ENCODE results near the gene COG3.
"Not testable (repeated sequence)": the region's sequence is repeated elsewhere in the genome, so short reads cannot be mapped to it uniquely, and the experiment has no call there.

Gene COG3

DNA sequence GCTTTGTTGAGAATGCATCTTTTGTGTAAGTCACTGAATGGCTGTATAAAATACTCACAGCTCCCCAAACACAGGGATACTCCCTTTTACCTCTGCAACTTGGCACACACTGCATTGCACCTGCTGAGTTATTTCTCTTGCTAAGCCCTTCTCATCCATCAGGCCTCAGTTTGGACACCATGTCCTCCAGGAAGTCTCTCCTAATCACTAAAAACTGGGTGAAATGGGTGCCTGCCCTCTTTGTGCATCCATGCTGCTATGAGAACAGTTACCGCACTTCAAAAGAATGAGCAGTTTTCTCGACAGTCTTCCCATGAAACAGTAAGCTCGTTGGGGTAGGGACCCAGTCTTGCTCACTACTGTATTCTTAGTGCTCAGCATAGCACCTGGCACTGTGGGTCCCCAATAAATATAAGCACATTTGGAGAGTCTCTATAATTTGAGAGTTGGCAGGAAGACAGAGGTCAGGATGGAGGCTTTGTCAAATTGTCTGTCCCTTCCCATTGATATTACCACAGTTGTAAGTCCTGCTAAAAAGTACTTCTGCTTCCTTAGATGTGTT is 41.9 kb upstream of the COG3 start:
- DNase-seq, result no peak
- no peak for TF ChIP-seq CTCF (IDR thresholded peaks at IDR 0.05)
- Mint-ChIP-seq H3K9me3 (no peaks in the 10 kb centered on the region), H3K4me1 (peaks cover 4% of the 10 kb centered on the region), H3K27me3 (ENCODE audit: low read depth, poor library complexity) (peaks cover 8% of the 10 kb centered on the region), H3K36me3 (ENCODE audit: low read depth) (no peaks in the 10 kb centered on the region), H3K27ac (no peak overlapping the region), H3K4me3 (no peak overlapping the region)

DNA sequence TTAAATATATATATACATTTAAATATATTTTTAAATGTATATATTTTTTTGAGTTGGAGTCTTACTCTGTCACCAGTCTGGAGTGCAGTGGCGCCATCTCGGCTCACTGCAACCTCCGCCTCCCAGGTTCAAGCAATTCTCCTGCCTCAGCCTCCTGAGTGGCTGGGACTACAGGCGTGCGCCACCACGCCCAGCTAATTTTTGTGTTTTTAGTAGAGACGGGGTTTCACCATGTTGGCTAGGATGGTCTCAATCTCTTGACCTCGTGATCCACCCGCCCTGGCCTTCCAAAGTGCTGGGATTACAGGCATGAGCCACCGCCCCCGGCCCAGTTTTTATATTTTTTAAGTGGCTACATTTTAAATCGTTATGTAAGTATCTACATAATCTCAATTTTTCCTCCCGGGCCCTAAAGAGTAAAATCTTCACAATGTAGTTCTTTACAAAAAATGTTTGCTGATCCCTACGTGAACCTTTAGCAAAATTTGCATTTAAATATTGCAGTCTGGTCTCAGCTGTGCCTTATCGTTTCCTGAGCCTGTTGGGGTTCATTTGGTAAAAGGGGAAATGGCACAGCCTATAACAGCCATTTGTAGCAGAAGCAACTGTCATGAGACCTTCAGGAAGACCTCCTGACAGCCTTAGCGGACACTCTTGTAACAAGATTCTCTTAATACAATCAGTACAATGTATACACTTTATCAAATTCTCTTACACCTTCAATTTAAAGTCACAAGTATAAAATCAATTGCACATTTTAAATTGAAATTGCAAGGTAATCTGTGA is 38.5 kb upstream of the COG3 start:
- not testable (repeated sequence) for H3K27me3 Mint-ChIP-seq (ENCODE audit: low read depth, poor library complexity); H3K4me3 Mint-ChIP-seq; H3K4me1 Mint-ChIP-seq; DNase-seq; H3K9me3 Mint-ChIP-seq; H3K27ac Mint-ChIP-seq; H3K36me3 Mint-ChIP-seq (ENCODE audit: low read depth)

DNA sequence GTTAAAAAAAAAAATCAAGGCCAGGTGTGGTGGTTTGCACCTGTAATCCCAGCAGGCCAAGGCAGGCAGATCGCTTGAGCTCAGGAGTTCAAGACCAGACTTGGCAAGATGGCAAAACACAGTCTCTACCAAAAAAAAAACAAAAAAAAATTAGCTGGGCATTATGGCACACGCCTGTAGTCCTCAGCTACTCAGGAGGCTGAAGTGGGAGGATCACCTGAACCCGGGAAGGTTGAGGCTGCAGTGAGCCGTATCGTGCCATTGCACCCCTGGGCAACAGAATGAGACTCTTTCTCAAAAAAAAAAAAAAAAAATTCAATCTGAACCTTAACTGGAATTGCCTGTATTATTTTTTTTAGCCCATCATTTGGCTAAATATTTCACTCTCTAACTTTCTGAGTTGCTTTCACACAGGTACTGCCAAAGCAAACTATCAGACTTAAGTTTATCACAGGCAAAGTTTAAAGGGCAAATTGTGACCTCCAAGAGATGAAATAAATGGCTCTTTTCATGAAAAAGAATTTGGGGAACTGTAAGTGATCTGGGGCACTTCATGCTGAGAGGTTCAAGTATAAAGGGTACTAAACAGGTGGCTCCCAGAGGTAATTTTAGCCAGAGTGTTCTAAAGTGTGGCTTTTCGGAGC is 31.9 kb upstream of the COG3 start:
- no peak for TF ChIP-seq CTCF (IDR thresholded peaks at IDR 0.05)
- Mint-ChIP-seq H3K27ac (no peak overlapping the region), H3K27me3 (ENCODE audit: low read depth, poor library complexity) (peaks cover 10% of the 10 kb centered on the region), H3K36me3 (ENCODE audit: low read depth) (no peaks in the 10 kb centered on the region), H3K4me3 (no peak overlapping the region), H3K9me3 (no peaks in the 10 kb centered on the region), H3K4me1 (no peaks in the 10 kb centered on the region)
- no peak for DNase-seq

- H3K27ac Mint-ChIP-seq, result no peak overlapping the region
Observed at GRCh38 chr13:45433381-45433790, 31.4 kb upstream of the COG3 start.

DNA sequence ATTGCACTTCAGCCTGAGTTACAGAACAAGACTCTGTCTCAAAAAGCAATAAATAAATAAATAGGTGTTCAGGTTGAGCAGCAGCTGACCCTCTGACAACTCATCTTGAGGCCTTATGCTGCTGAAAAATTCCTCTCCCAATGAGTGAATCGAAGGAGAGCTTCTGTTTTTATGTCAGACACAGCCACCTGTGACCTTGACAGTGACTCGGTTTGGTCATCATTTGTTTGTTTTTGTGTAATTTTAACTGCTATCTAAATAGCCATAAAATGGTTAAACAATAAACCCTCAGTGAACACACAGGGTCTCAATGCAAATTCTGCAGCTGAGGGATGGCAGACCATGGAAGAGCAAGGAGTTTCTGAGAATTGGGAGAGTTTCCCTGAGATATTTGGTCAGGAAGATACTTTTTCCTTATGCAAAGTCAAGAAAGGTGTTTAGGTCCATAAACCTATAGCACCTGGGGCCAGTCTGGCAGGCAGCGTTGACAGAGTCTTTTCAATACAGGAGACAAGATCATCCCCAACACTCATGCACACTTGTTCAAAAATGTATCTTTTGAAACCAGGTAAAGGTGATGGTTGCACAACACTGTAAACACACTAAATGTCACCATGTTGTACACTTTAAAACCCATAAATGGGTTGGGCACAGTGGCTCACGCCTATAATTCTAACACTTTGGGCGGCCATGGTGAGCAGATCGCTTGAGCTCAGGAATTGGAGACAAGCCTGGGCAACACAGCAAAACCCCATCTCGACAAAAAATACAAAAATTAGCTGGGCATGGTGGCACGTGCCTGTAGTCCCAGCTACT is 30.0 kb upstream of the COG3 start:
- DNase-seq, result no peak
- Mint-ChIP-seq H3K27ac (no peak overlapping the region), H3K4me3 (no peak overlapping the region), H3K9me3 (no peaks in the 10 kb centered on the region), H3K27me3 (ENCODE audit: low read depth, poor library complexity) (no peaks in the 10 kb centered on the region), H3K36me3 (ENCODE audit: low read depth) (no peaks in the 10 kb centered on the region), H3K4me1 (no peaks in the 10 kb centered on the region)
- no peak for TF ChIP-seq CTCF (IDR thresholded peaks at IDR 0.05)

More at GRCh38 chr13:45433381-45433790, 31.4 kb upstream of the COG3 start:
- Mint-ChIP-seq H3K27me3 (ENCODE audit: low read depth, poor library complexity) (peaks cover 6% of the 10 kb centered on the region), H3K36me3 (ENCODE audit: low read depth) (no peaks in the 10 kb centered on the region), H3K4me3 (no peak overlapping the region), H3K4me1 (no peaks in the 10 kb centered on the region), H3K9me3 (no peaks in the 10 kb centered on the region)
- no peak for TF ChIP-seq CTCF (IDR thresholded peaks at IDR 0.05)
- DNase-seq, result no peak

GRCh38 chr13:45436332-45436731 is 28.4 kb upstream of the COG3 start:
- H3K9me3 Mint-ChIP-seq, result no peaks in the 10 kb centered on the region
- no peaks in the 10 kb centered on the region for H3K36me3 Mint-ChIP-seq (ENCODE audit: low read depth)
- no peak for TF ChIP-seq CTCF (IDR thresholded peaks at IDR 0.05)
- H3K27ac Mint-ChIP-seq, result no peak overlapping the region
- H3K4me3 Mint-ChIP-seq, result no peak overlapping the region
- no peaks in the 10 kb centered on the region for H3K27me3 Mint-ChIP-seq (ENCODE audit: low read depth, poor library complexity)
- DNase-seq, result no peak
- peaks cover 9% of the 10 kb centered on the region for H3K4me1 Mint-ChIP-seq
